ENCODE data around the gene MET. TPM values are rescaled to one million over a fixed set of nuclear protein-coding genes. Genes with fewer than 3 reads are reported as not detected.

MET gene
- total and polyA plus RNA-seq, 10 of the 15 experiments (the other 5 are each of a cell fraction or from before 2014, with no cell fraction given), result 0.01 to 0.21 TPM; not detected in 8

GRCh38 chr7:116674508-116675173 is 2.6 kb downstream of the MET start (continued):
- TF ChIP-seq, protein P1, sequence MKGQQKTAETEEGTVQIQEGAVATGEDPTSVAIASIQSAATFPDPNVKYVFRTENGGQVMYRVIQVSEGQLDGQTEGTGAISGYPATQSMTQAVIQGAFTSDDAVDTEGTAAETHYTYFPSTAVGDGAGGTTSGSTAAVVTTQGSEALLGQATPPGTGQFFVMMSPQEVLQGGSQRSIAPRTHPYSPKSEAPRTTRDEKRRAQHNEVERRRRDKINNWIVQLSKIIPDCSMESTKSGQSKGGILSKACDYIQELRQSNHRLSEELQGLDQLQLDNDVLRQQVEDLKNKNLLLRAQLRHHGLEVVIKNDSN (IDR thresholded peaks at IDR 0.05; ENCODE audit: borderline replicate concordance, extremely low read length, insufficient read depth, low read depth, low read length), result no peak
- TF ChIP-seq, protein P2, sequence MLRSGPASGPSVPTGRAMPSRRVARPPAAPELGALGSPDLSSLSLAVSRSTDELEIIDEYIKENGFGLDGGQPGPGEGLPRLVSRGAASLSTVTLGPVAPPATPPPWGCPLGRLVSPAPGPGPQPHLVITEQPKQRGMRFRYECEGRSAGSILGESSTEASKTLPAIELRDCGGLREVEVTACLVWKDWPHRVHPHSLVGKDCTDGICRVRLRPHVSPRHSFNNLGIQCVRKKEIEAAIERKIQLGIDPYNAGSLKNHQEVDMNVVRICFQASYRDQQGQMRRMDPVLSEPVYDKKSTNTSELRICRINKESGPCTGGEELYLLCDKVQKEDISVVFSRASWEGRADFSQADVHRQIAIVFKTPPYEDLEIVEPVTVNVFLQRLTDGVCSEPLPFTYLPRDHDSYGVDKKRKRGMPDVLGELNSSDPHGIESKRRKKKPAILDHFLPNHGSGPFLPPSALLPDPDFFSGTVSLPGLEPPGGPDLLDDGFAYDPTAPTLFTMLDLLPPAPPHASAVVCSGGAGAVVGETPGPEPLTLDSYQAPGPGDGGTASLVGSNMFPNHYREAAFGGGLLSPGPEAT (IDR thresholded peaks at IDR 0.05; ENCODE audit: low read depth), result no peak
- TF ChIP-seq, protein P3, sequence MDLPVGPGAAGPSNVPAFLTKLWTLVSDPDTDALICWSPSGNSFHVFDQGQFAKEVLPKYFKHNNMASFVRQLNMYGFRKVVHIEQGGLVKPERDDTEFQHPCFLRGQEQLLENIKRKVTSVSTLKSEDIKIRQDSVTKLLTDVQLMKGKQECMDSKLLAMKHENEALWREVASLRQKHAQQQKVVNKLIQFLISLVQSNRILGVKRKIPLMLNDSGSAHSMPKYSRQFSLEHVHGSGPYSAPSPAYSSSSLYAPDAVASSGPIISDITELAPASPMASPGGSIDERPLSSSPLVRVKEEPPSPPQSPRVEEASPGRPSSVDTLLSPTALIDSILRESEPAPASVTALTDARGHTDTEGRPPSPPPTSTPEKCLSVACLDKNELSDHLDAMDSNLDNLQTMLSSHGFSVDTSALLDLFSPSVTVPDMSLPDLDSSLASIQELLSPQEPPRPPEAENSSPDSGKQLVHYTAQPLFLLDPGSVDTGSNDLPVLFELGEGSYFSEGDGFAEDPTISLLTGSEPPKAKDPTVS (IDR thresholded peaks at IDR 0.05; ENCODE audit: low read depth, low read length), result no peak
- TF ChIP-seq NFYA (IDR thresholded peaks at IDR 0.05; ENCODE audit: borderline replicate concordance, low read depth, low read length) (no peak), ZSCAN29 (IDR thresholded peaks at IDR 0.05) (no peak), KAT2A (conservative IDR thresholded peaks at IDR 0.05; ENCODE audit: control insufficient read depth, low read depth, low read length) (no peak), ATF2 (IDR thresholded peaks at IDR 0.05; ENCODE audit: low read length) (no peak)
- TF ChIP-seq, protein P4, sequence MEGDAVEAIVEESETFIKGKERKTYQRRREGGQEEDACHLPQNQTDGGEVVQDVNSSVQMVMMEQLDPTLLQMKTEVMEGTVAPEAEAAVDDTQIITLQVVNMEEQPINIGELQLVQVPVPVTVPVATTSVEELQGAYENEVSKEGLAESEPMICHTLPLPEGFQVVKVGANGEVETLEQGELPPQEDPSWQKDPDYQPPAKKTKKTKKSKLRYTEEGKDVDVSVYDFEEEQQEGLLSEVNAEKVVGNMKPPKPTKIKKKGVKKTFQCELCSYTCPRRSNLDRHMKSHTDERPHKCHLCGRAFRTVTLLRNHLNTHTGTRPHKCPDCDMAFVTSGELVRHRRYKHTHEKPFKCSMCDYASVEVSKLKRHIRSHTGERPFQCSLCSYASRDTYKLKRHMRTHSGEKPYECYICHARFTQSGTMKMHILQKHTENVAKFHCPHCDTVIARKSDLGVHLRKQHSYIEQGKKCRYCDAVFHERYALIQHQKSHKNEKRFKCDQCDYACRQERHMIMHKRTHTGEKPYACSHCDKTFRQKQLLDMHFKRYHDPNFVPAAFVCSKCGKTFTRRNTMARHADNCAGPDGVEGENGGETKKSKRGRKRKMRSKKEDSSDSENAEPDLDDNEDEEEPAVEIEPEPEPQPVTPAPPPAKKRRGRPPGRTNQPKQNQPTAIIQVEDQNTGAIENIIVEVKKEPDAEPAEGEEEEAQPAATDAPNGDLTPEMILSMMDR (IDR thresholded peaks at IDR 0.05 in 2 of 3, conservative IDR thresholded peaks at IDR 0.05 in 1 of 3; ENCODE audit: control insufficient read depth in 2 of 3, extremely low read depth in 1 of 3, insufficient read depth in 1 of 3, low read depth in 3 of 3, low read length in 3 of 3), result no peak
